ENCODE data around the gene AGO1. TPM values are rescaled to one million over a fixed set of nuclear protein-coding genes. Genes with fewer than 3 reads are reported as not detected.
"Not testable (repeated sequence)": the region's sequence is repeated elsewhere in the genome, so short reads cannot be mapped to it uniquely, and the experiment has no call there.

The AGO1 gene
- total and polyA plus RNA-seq, 2 of the 13 experiments (the other 11 are each of a cell fraction or from before 2014, with no cell fraction given): 9.2 to 18.6 TPM

- H3K79me2 ChIP-seq (ENCODE audit: insufficient read depth, low read length); BruUV-seq (replicated peaks); H3K4me2 ChIP-seq (ENCODE audit: low read depth, low read length); H3K27ac ChIP-seq (ENCODE audit: extremely low read length, insufficient read depth, low read length); H4K20me1 ChIP-seq (ENCODE audit: insufficient read depth, low read length); H3K9ac ChIP-seq (ENCODE audit: insufficient read depth, low read depth, low read length); intact Hi-C loops (cut with micrococcal nuclease; ENCODE audit: unreplicated experiment); H3K4me3 ChIP-seq (replicated peaks in 1 of 3; ENCODE audit: insufficient read depth in 1 of 3, low read depth in 2 of 3, low read length in 3 of 3); H3K9me3 ChIP-seq (ENCODE audit: low read length); H2AFZ ChIP-seq (ENCODE audit: low read length); CTCF ChIA-PET (ENCODE audit: low intra/inter-chr PET ratio, low total read pairs); H3K36me3 ChIP-seq (replicated peaks in 1 of 2; ENCODE audit: control insufficient read depth in 1 of 2, insufficient read depth in 2 of 2, low read length in 2 of 2); POLR2A ChIA-PET; FAIRE-seq; DNase-seq (ENCODE audit: low spot score); in situ Hi-C loops (cut with HindIII; ENCODE audit: extremely low pct_ligation_motif_present, low pct_unique_long_range_greater_than_20kb); H3K27me3 ChIP-seq (ENCODE audit: control insufficient read depth in 1 of 2, insufficient read depth in 2 of 2, low read length in 2 of 2): not testable (repeated sequence)
- peak; percentile 89 for ATAC-seq
- WGBS (ENCODE audit: low lambda C conversion rate): 7% methylated on average over 4 of the region's 4 CpGs
- peaks cover 15% of the 10 kb centered on the region for H3K4me1 ChIP-seq (ENCODE audit: insufficient read depth, low read length)
- 0 out of 2 replicates have a peak, but pooled peaks have one; percentile 20 for TF ChIP-seq NR2C2 (CRISPR knock-in tag; IDR thresholded peaks at IDR 0.05; ENCODE audit: borderline replicate concordance)
- 0 out of 2 replicates have a peak, but pooled peaks have one; percentile 17 for TF ChIP-seq GABPB1 (CRISPR knock-in tag; IDR thresholded peaks at IDR 0.05)
- TF ChIP-seq RXRB (CRISPR knock-in tag; IDR thresholded peaks at IDR 0.05; ENCODE audit: borderline replicate concordance): peak; percentile 54; the same call in 1 of the 2 replicates
- TF ChIP-seq ETV5 (CRISPR knock-in tag; IDR thresholded peaks at IDR 0.05; ENCODE audit: borderline replicate concordance): peak; percentile 79; the same call in 1 of the 2 replicates
- TF ChIP-seq SALL1 (CRISPR knock-in tag; IDR thresholded peaks at IDR 0.05): peak; percentile 91
- peak; percentile 52; the same call in 1 of the 2 replicates for TF ChIP-seq HDAC1 (CRISPR knock-in tag; IDR thresholded peaks at IDR 0.05)
- TF ChIP-seq NR2F6 (IDR thresholded peaks at IDR 0.05): peak; percentile 57
- TF ChIP-seq NR2F6 (CRISPR knock-in tag; IDR thresholded peaks at IDR 0.05): peak; percentile 87
- TF ChIP-seq AHDC1 (CRISPR knock-in tag; IDR thresholded peaks at IDR 0.05; ENCODE audit: borderline replicate concordance): peak; percentile 66; the same call in 1 of the 2 replicates
- TF ChIP-seq HNF4A (CRISPR knock-in tag; IDR thresholded peaks at IDR 0.05): peak; percentile 72
- TF ChIP-seq ARID4A (CRISPR knock-in tag; IDR thresholded peaks at IDR 0.05; ENCODE audit: borderline replicate concordance): peak; percentile 49; the same call in 1 of the 2 replicates
- peak; percentile 59 to 71; a peak in 3 of 4 replicates for TF ChIP-seq NR2F1 (CRISPR knock-in tag; IDR thresholded peaks at IDR 0.05)
- peak; percentile 17 for TF ChIP-seq TEAD3 (CRISPR knock-in tag; optimal IDR thresholded peaks at IDR 0.05; ENCODE audit: borderline replicate concordance)
These were observed 8.9 kb upstream of the AGO1 start for GRCh38 chr1:35874115-35874514.
